HFFc6 (cell line): ENCODE data around the gene CACNA1D. TPM values are rescaled to one million over a fixed set of nuclear protein-coding genes. Genes with fewer than 3 reads are reported as not detected.
A peak's percentile ranks its signal among the peaks of the same experiment; 100 is the strongest.

Experiments used
- DNase-seq: peaks from one replicate; pipeline ENCODE4 v3.0.0-alpha.2; 2018
- H3K27ac Mint-ChIP-seq: 2 replicates; pipeline ENCODE4 v1.8.0; 2020; ENCODE audit warnings: mild to moderate bottlenecking, mixed read lengths
- H3K27me3 Mint-ChIP-seq: 2 replicates; pipeline ENCODE4 v1.8.0; 2021; ENCODE audit warnings: mild to moderate bottlenecking, moderate library complexity, mixed read lengths; ENCODE audit not compliant: insufficient read depth
- H3K36me3 Mint-ChIP-seq: 2 replicates; pipeline ENCODE4 v1.8.0; 2021; ENCODE audit warnings: low read depth, mixed read lengths
- H3K4me1 Mint-ChIP-seq: 2 replicates; pipeline ENCODE4 v1.8.0; 2020; ENCODE audit warnings: low read depth, mixed read lengths
- H3K4me3 Mint-ChIP-seq: 2 replicates; pipeline ENCODE4 v1.8.0; 2020; ENCODE audit warnings: mild to moderate bottlenecking, moderate library complexity, mixed read lengths
- H3K9me3 Mint-ChIP-seq: 2 replicates; pipeline ENCODE4 v1.8.0; 2020; ENCODE audit warnings: mild to moderate bottlenecking, mixed read lengths
- CTCF ChIP-seq: fragments of 200-600 bp; sonication (generic); IDR thresholded peaks from 2 replicates; pipeline ENCODE4 v1.5.0; 2021; ENCODE audit warnings: antibody characterized with exemption, mild to moderate bottlenecking
- total RNA-seq, 6 experiments: library from RNA; stranded (reverse); fragmentation: NEBNext Ultra II Directional; extraction: Animal tissue kit (Norgen Biotek cat#: 25700); gene quantifications; 2 replicates in 1 of 6; 3 replicates in 5 of 6; pipeline ENCODE4 v1.2.3, GENCODE V29; 2021

The CACNA1D gene
- total RNA-seq, 6 experiments from 2014 or later = 0.09 TPM; not detected in 5

DNA sequence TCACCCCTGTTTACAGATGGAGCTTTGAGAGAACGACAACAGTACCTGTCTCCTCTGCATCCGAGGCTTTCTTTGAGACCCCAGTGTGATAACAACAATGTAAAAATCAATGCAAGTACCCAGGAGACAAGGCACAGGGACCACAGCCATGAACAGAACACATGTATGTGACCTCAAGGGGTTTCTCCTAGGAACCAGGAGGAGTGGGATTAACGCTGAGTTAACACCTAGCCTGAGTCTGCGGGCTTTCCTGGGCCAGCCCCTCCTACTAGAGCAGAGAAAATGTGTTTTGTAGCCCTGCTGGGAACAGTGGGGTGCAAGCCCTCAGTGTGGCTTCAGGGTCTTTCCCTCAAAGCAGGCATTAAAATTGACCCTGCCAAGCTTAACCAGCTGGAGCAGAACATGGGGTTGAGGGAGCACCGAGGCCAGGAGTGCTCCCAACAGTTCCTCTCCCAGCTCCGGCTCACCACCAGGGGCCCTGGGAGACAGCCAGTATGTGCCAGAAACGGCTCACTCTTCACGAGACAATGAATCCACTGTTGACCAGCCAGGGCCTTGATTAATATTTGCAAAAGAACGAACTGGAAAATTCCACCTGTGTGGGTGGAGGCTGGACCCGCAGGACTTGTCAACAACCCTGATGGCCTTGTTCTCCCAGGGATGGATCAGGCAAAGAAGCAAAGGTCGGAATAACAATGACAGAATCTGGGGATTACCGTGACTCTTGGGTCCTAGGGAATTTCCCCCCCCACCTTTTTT is 348.2 kb downstream of the CACNA1D start:
- H3K27ac Mint-ChIP-seq = no peak overlapping the region
- peaks cover 39% of the 10 kb centered on the region for H3K27me3 Mint-ChIP-seq
- H3K4me1 Mint-ChIP-seq = no peaks in the 10 kb centered on the region
- no peaks in the 10 kb centered on the region for H3K36me3 Mint-ChIP-seq
- no peaks in the 10 kb centered on the region for H3K9me3 Mint-ChIP-seq
- no peak overlapping the region for H3K4me3 Mint-ChIP-seq
- TF ChIP-seq CTCF = no peak
- no peak for DNase-seq

- TF ChIP-seq CTCF = no peak
- H3K9me3 Mint-ChIP-seq = no peaks in the 10 kb centered on the region
- no peaks in the 10 kb centered on the region for H3K4me1 Mint-ChIP-seq
- H3K36me3 Mint-ChIP-seq = no peaks in the 10 kb centered on the region
- DNase-seq = no peak
- no peak overlapping the region for H3K27ac Mint-ChIP-seq
- no peak overlapping the region for H3K4me3 Mint-ChIP-seq
- H3K27me3 Mint-ChIP-seq = peaks cover 44% of the 10 kb centered on the region
Measured at GRCh38 chr3:53843195-53844177, 349.1 kb downstream of the CACNA1D start.

GRCh38 chr3:53844262-53845102 is 350.1 kb downstream of the CACNA1D start:
- no peak for DNase-seq
- Mint-ChIP-seq H3K4me3 (no peak overlapping the region), H3K27me3 (peaks cover 42% of the 10 kb centered on the region), H3K4me1 (no peaks in the 10 kb centered on the region), H3K36me3 (no peaks in the 10 kb centered on the region), H3K9me3 (no peaks in the 10 kb centered on the region), H3K27ac (no peak overlapping the region)
- no peak for TF ChIP-seq CTCF

GRCh38 chr3:53845103-53845880 is 350.9 kb downstream of the CACNA1D start:
- DNase-seq = no peak
- Mint-ChIP-seq H3K27ac (no peak overlapping the region), H3K4me3 (peak overlapping the region; percentile 29; the same call in 1 of the 2 replicates)

More at GRCh38 chr3:53845103-53845880, 350.9 kb downstream of the CACNA1D start:
- Mint-ChIP-seq H3K36me3 (no peaks in the 10 kb centered on the region), H3K9me3 (no peaks in the 10 kb centered on the region), H3K27me3 (peaks cover 42% of the 10 kb centered on the region), H3K4me1 (no peaks in the 10 kb centered on the region)
- peak; percentile 35 for TF ChIP-seq CTCF
